ENCODE measurements around the gene VCAN. TPM values are rescaled to one million over a fixed set of nuclear protein-coding genes. Genes with fewer than 3 reads are reported as not detected.

VCAN gene
- total and polyA plus RNA-seq, 2 of the 8 experiments (the other 6 are each of a cell fraction or from before 2014, with no cell fraction given), result 146 to 404 TPM

- TF ChIP-seq RFX5 (IDR thresholded peaks at IDR 0.05; ENCODE audit: borderline replicate concordance, low read depth, low read length), result no peak
Measured at GRCh38 chr5:83527221-83527620, 55.7 kb downstream of the VCAN start (continued).

All from H1 (cell line).